ENCODE results near the gene HHIPL2.

GRCh38 chr1:222583079-222583478 lies 35.2 kb upstream of the HHIPL2 start:
- TF ChIP-seq CTCF (conservative IDR thresholded peaks at IDR 0.05; ENCODE audit: low read depth in 2 of 2) (no peak), REST (IDR thresholded peaks at IDR 0.05; ENCODE audit: unreplicated experiment) (no peak), STAT1 (IDR thresholded peaks at IDR 0.05; ENCODE audit: unreplicated experiment) (no peak), CREB1 (CRISPR knock-in tag; IDR thresholded peaks at IDR 0.05; ENCODE audit: low read depth) (no peak), EZH2 (IDR thresholded peaks at IDR 0.05; ENCODE audit: low read depth, unreplicated experiment) (no peak), EZH2phosphoT487 (IDR thresholded peaks at IDR 0.05; ENCODE audit: unreplicated experiment) (no peak), POLR2AphosphoS5 (IDR thresholded peaks at IDR 0.05; ENCODE audit: low read depth) (no peak), JUNB (IDR thresholded peaks at IDR 0.05; ENCODE audit: unreplicated experiment) (no peak)
